CD4-positive, alpha-beta T cell treated with Interleukin-17A for 1 hour (primary cell): ENCODE measurements around the gene PPFIA3.
A peak's percentile ranks its signal among the peaks of the same experiment; 100 is the strongest.

Experiments
- DNase-seq: peaks from one replicate; pipeline ENCODE4 v3.0.0-alpha.2; 2020

PPFIA3 gene

GRCh38 chr19:49189259-49189658 lies 69.9 kb downstream of the PPFIA3 start:
- DNase-seq = no peak

- no peak for DNase-seq
Measured at GRCh38 chr19:49190781-49191180, 71.4 kb downstream of the PPFIA3 start.

GRCh38 chr19:49193822-49194394 lies 74.6 kb downstream of the PPFIA3 start:
- no peak for DNase-seq

DNA sequence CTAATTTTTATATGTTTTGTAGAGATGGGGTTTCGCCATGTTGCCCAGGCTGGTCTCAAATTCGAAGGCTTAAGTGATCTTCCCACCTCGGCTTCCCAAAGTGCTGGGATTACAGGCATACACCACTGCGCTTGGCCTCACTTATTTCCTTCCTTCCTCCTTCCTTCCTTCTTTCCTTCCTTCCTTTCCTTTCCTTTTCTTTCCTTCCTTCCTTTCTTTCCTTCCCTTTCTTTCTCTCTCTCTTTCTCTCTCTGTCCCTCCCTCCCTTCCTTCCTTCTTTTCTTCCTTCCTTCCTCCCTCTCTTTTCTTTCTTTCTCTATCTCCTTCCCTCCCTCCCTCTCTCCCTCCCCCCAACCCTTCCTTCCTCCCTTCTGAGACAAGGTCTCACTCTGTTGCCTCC lies 75.1 kb downstream of the PPFIA3 start:
- no peak for DNase-seq

DNA sequence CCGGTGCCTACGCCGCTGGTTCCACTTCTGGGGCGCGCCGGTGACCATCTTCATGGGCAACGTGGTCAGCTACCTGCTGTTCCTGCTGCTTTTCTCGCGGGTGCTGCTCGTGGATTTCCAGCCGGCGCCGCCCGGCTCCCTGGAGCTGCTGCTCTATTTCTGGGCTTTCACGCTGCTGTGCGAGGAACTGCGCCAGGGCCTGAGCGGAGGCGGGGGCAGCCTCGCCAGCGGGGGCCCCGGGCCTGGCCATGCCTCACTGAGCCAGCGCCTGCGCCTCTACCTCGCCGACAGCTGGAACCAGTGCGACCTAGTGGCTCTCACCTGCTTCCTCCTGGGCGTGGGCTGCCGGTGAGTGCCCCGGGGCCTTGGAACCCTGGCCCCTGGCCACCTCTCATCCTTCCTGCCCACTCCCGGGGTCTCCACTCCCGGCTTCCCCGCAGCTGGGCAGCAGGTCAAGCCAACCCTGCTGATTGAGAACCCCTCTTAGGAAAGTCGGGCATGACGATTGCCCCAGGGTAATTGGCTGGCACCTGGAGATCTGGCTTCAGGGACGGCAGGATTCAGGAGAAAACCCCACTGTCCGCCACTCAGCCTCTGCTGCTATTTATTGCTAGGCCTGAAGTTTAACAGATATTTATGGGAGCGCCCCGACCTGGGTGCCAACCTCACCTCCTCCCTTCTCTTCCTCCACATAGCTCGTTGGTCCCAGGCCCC lies 77.3 kb downstream of the PPFIA3 start:
- DNase-seq = no peak

DNA sequence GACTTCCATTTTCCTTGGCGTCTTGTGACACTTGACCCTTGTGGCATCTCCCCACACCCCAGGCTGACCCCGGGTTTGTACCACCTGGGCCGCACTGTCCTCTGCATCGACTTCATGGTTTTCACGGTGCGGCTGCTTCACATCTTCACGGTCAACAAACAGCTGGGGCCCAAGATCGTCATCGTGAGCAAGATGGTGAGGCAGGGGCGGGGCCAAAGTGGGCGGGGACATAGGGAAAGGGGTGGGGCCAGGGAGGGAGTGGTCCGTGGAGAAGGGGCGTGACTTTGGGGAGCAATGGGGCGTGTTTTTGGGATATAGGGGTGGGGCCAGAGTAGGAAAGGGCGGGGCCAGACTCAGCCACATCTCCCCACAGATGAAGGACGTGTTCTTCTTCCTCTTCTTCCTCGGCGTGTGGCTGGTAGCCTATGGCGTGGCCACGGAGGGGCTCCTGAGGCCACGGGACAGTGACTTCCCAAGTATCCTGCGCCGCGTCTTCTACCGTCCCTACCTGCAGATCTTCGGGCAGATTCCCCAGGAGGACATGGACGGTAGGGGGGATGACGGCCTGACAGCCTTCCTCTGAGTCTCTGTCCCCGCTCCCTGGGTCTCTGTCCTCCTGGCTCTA lies 81.0 kb downstream of the PPFIA3 start:
- peak; percentile 1 for DNase-seq
